ENCODE results near the gene SLC35E1. TPM values are rescaled to one million over a fixed set of nuclear protein-coding genes. Genes with fewer than 3 reads are reported as not detected.

Gene SLC35E1
- total RNA-seq = 10 to 100 TPM; 31.0 to 56.1 (median 42.8) TPM

DNA sequence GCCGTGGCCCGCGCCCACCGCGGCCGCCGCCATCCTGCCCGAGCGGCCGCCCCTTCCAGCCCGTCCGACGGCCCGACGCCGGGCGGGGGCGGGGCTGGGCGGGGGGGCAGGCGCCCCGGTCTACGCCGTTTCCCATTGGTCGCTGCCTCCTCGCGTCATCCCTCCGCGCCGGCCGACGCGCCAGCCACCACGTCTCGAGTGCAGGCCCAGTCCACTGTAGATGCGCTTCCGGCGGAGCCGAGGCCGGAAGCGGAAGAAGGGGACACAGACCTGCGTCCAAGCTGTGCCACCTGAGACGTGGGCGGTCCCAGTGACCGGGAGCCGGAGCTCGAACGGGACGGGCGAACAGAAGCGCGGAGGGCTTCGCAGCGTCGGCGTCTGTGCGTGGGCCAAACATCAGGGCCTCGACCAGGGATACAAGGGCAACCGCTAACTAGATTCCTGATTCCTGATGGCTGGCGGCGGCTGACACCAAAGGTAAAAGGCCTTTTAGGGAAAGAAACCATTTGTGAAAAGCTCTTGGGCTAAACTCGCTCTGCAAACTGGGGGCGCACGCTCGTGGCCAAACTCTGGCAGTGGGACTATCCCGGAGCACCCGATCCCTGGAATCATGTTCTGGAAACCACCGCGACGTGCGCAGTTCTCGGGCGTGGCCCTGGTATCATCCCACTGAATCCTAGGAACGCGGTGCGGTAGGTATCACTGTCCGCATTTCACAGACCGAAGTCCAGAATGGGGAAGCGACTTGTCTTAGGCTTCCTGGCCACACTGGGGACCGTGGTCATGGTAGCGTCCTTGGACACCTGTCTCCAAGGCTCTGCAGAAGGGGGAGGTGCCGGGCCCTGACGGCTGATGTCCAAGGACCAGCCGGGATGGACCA is at the start of gene SLC35E1:
Gene SLC35E1, minus strand, starts transcription at position 84 of the 880 bp plus-strand sequence. Its CDS starts 51 bp downstream, at position 33.
- H3K4me3 ChIP-seq = peak within 1 kb of the TSS; percentile 77 to 93 (median 89)
- WGBS, 2 donors (ENCODE audit: low coverage in 1 of 2) = 0% methylated on average over 72 of the region's 83 CpGs; no CpG with 5 or more reads in 1 of the 2 donors
- H3K36me3 ChIP-seq = peaks cover 0 to 5% (median 2%) of the 10 kb centered on the region in 4 donors
- peak; percentile 86 for TF ChIP-seq POLR2A (IDR thresholded peaks at IDR 0.05)
- peak; percentile 28 for TF ChIP-seq EP300 (IDR thresholded peaks at IDR 0.05; ENCODE audit: low read depth)
- TF ChIP-seq, protein P1, sequence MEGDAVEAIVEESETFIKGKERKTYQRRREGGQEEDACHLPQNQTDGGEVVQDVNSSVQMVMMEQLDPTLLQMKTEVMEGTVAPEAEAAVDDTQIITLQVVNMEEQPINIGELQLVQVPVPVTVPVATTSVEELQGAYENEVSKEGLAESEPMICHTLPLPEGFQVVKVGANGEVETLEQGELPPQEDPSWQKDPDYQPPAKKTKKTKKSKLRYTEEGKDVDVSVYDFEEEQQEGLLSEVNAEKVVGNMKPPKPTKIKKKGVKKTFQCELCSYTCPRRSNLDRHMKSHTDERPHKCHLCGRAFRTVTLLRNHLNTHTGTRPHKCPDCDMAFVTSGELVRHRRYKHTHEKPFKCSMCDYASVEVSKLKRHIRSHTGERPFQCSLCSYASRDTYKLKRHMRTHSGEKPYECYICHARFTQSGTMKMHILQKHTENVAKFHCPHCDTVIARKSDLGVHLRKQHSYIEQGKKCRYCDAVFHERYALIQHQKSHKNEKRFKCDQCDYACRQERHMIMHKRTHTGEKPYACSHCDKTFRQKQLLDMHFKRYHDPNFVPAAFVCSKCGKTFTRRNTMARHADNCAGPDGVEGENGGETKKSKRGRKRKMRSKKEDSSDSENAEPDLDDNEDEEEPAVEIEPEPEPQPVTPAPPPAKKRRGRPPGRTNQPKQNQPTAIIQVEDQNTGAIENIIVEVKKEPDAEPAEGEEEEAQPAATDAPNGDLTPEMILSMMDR (IDR thresholded peaks at IDR 0.05) = no peak
- peak; percentile 90 to 95 (median 94) for TF ChIP-seq POLR2AphosphoS5 (IDR thresholded peaks at IDR 0.05)
- in situ Hi-C loops (cut with MboI; ENCODE audit: low pct_ligation_motif_present in 1 of 4, low pct_unique_long_range_greater_than_20kb in 1 of 4, low sequenced_read_pairs in 3 of 4) (no loop called here), intact Hi-C loops (cut with DNase I; ENCODE audit: low total_unique reads) (loop anchor here (10.0 kb wide), 1 partner anchor 52 kb away; the partner anchor contains the start of gene MED26)
- peak; percentile 97 for DNase-seq
- peaks cover 16 to 34% (median 27%) of the 10 kb centered on the region in 4 donors for H3K4me1 ChIP-seq
- no peaks in the 10 kb centered on the region for H3K9me3 ChIP-seq
- peak within 1 kb of the TSS; percentile 90 to 95 (median 91) for H3K27ac ChIP-seq
- no peaks in the 10 kb centered on the region for H3K27me3 ChIP-seq

DNA sequence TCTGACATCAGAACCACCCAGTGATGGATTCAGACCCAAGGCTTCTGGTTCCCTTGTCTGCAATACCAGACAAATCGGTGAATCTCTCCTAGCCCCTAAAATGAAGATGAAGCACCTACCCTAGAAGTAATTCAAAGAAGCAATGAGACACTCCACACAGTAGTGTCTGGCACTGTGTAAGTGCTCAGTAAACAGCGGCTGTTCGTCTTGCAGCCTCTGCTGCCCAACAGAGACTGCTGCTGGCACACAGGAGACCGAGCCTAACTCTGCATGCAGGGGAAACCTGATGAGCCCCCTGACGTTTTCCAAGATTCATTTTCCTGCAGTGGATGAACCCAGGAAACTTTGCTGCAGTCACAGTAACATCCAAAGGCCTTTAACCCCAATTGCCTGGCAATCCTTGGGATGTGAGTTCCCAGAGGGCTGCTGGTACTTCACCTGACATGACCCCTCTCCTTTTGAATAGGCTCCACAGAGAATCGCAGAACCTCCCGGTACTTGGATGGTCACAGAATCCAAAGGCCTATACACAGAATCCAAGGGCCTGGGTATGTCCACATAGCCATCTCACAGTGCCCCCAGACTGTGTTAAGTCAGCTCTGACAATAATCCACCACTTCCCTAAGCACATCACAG is 49.1 kb upstream of the SLC35E1 start:
- H3K9me3 ChIP-seq = no peaks in the 10 kb centered on the region
- no peak overlapping the region for H3K4me3 ChIP-seq
- DNase-seq = no peak
- TF ChIP-seq EP300 (IDR thresholded peaks at IDR 0.05; ENCODE audit: low read depth) (no peak), POLR2AphosphoS5 (IDR thresholded peaks at IDR 0.05) (no peak), POLR2A (IDR thresholded peaks at IDR 0.05) (no peak)
- TF ChIP-seq, protein P1 (IDR thresholded peaks at IDR 0.05) = no peak
- H3K4me1 ChIP-seq = peaks cover 10 to 37% (median 17%) of the 10 kb centered on the region in 4 donors
- WGBS, 2 donors (ENCODE audit: low coverage in 1 of 2) = 87 to 89% methylated on average over 3 to 7 of the region's 7 CpGs
- H3K36me3 ChIP-seq = no peaks in the 10 kb centered on the region
- H3K27me3 ChIP-seq = no peaks in the 10 kb centered on the region
- H3K27ac ChIP-seq = no peak overlapping the region
- intact Hi-C loops (cut with DNase I; ENCODE audit: low total_unique reads) (loop anchor here (10.0 kb wide), 1 partner anchor 46 kb away; the partner anchor contains the start of gene SLC35E1), in situ Hi-C loops (cut with MboI; ENCODE audit: low pct_ligation_motif_present in 1 of 4, low pct_unique_long_range_greater_than_20kb in 1 of 4, low sequenced_read_pairs in 3 of 4) (no loop called here)

DNA sequence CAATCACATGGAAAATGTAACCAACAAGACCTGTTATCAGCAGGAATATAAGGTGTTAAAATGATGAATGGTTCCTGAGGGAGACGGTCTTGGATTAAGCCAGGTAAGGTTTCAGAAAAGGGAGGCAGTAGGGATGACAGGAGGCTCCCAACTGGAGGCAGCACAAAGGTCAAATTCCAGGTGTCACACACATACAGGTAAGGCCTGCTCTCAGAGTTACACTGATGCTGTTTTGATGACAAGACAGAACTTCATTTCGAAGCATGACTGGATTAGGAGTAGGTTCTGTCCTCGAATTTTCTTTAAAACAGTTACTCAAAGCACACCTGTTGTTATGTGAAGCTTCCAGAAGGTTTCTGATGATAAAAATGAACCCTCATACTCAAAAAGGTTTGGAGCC is 48.4 kb upstream of the SLC35E1 start:
- Histone ChIP-seq H3K36me3 (no peaks in the 10 kb centered on the region), H3K9me3 (no peaks in the 10 kb centered on the region), H3K4me3 (no peak overlapping the region), H3K27ac (no peak overlapping the region), H3K27me3 (no peaks in the 10 kb centered on the region), H3K4me1 (peaks cover 9 to 30% (median 12%) of the 10 kb centered on the region in 4 donors)
- TF ChIP-seq POLR2AphosphoS5 (IDR thresholded peaks at IDR 0.05) = no peak
- no peak for TF ChIP-seq POLR2A (IDR thresholded peaks at IDR 0.05)
- TF ChIP-seq, protein P1 (IDR thresholded peaks at IDR 0.05) = no peak
- no peak for TF ChIP-seq EP300 (IDR thresholded peaks at IDR 0.05; ENCODE audit: low read depth)
- no peak for DNase-seq
- in situ Hi-C loops (cut with MboI; ENCODE audit: low pct_ligation_motif_present in 1 of 4, low pct_unique_long_range_greater_than_20kb in 1 of 4, low sequenced_read_pairs in 3 of 4) = no loop called here
- 63 to 71% methylated on average over 2 to 3 of the region's 3 CpGs for WGBS, 2 donors (ENCODE audit: low coverage in 1 of 2)
- intact Hi-C loops (cut with DNase I; ENCODE audit: low total_unique reads) = loop anchor here (10.0 kb wide), 1 partner anchor 46 kb away; the partner anchor contains the start of gene SLC35E1

GRCh38 chr19:16620018-16620417 is 47.8 kb upstream of the SLC35E1 start:
- intact Hi-C loops (cut with DNase I; ENCODE audit: low total_unique reads) (loop anchor here (10.0 kb wide), 1 partner anchor 45 kb away; the partner anchor contains the start of gene SLC35E1), in situ Hi-C loops (cut with MboI; ENCODE audit: low pct_ligation_motif_present in 1 of 4, low pct_unique_long_range_greater_than_20kb in 1 of 4, low sequenced_read_pairs in 3 of 4) (no loop called here)
- no peak for DNase-seq
- TF ChIP-seq POLR2A (IDR thresholded peaks at IDR 0.05) (no peak), EP300 (IDR thresholded peaks at IDR 0.05; ENCODE audit: low read depth) (no peak), POLR2AphosphoS5 (IDR thresholded peaks at IDR 0.05) (no peak)
- TF ChIP-seq, protein P1 (IDR thresholded peaks at IDR 0.05) = no peak
- Histone ChIP-seq H3K4me3 (no peak overlapping the region), H3K27me3 (no peaks in the 10 kb centered on the region), H3K9me3 (no peaks in the 10 kb centered on the region), H3K36me3 (no peaks in the 10 kb centered on the region), H3K27ac (no peak overlapping the region), H3K4me1 (peaks cover 8 to 24% (median 10%) of the 10 kb centered on the region in 4 donors)
- 88 to 100% methylated on average over 3 to 5 of the region's 5 CpGs for WGBS, 2 donors (ENCODE audit: low coverage in 1 of 2)

Measured in transverse colon (tissue), 4 donors.